Gastrocnemius medialis (tissue), 4 donors: Measurements from ENCODE around the gene SLC46A3.

Source experiments
- POLR2A ChIP-seq, 2 donors: fragments of 450-650 bp; IDR thresholded peaks; one replicate each; pipeline ENCODE4 v1.6.1; 2017; ENCODE audit warnings: antibody characterized with exemption in 2 of 2, mild to moderate bottlenecking in 2 of 2, moderate library complexity in 2 of 2
- TF ChIP-seq, protein P1 (sequence below), 5 experiments: fragments of 450-650 bp in 3 of 5; fragments of 200-600 bp in 2 of 5; sonication (generic) in 2 of 5; IDR thresholded peaks in 4 of 5; conservative IDR thresholded peaks in 1 of 5; 1 replicate in 4 of 5; 2 replicates in 1 of 5; pipeline ENCODE4 v1.5.1; 2016 to 2019; ENCODE audit warnings: antibody characterized with exemption in 5 of 5, mild to moderate bottlenecking in 3 of 5, moderate library complexity in 3 of 5

- TF ChIP-seq, protein P1, sequence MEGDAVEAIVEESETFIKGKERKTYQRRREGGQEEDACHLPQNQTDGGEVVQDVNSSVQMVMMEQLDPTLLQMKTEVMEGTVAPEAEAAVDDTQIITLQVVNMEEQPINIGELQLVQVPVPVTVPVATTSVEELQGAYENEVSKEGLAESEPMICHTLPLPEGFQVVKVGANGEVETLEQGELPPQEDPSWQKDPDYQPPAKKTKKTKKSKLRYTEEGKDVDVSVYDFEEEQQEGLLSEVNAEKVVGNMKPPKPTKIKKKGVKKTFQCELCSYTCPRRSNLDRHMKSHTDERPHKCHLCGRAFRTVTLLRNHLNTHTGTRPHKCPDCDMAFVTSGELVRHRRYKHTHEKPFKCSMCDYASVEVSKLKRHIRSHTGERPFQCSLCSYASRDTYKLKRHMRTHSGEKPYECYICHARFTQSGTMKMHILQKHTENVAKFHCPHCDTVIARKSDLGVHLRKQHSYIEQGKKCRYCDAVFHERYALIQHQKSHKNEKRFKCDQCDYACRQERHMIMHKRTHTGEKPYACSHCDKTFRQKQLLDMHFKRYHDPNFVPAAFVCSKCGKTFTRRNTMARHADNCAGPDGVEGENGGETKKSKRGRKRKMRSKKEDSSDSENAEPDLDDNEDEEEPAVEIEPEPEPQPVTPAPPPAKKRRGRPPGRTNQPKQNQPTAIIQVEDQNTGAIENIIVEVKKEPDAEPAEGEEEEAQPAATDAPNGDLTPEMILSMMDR (IDR thresholded peaks at IDR 0.05 in 4 of 5, conservative IDR thresholded peaks at IDR 0.05 in 1 of 5) = no peak
- TF ChIP-seq POLR2A (IDR thresholded peaks at IDR 0.05) = no peak
Measured at GRCh38 chr13:28671126-28671792, 47.5 kb downstream of the SLC46A3 start.
